HG03025 (cell line): ENCODE data around the gene TUB.
A peak's percentile ranks its signal among the peaks of the same experiment; 100 is the strongest.

Experiments used
- ATAC-seq: cut with Tn5 transposase; IDR thresholded peaks from one replicate; pipeline ENCODE4 v1.9.1; 2021; ENCODE audit warnings: mild to moderate bottlenecking, moderate library complexity; ENCODE audit not compliant: unreplicated experiment, low FRiP score

TUB gene

GRCh38 chr11:8080674-8081590 is at the start of gene TUB:
Gene TUB, plus strand, starts transcription at chr11:8081211. Its CDS starts 300 bp downstream, at chr11:8081511.
- no peak for ATAC-seq

- ATAC-seq = no peak
Measured at GRCh38 chr11:8031248-8032115, 49.5 kb upstream of the TUB start.

- ATAC-seq = no peak
Measured at GRCh38 chr11:8032122-8032521, 48.9 kb upstream of the TUB start.

- no peak for ATAC-seq
Measured at GRCh38 chr11:8032576-8033304, 48.3 kb upstream of the TUB start.

- peak; percentile 54 for ATAC-seq
Measured at GRCh38 chr11:8033305-8034105, 47.5 kb upstream of the TUB start.

GRCh38 chr11:8034106-8034585 is 46.9 kb upstream of the TUB start:
- no peak for ATAC-seq

GRCh38 chr11:8034604-8035190 is 46.3 kb upstream of the TUB start:
- no peak for ATAC-seq

- ATAC-seq = no peak
Measured at GRCh38 chr11:8035200-8035855, 45.7 kb upstream of the TUB start.

GRCh38 chr11:8036002-8036802 is 44.8 kb upstream of the TUB start:
- no peak for ATAC-seq

- ATAC-seq = no peak
Measured at GRCh38 chr11:8036986-8037385, 44.0 kb upstream of the TUB start.

- ATAC-seq = no peak
Measured at GRCh38 chr11:8038393-8038792, 42.6 kb upstream of the TUB start.

- ATAC-seq = no peak
Measured at GRCh38 chr11:8038811-8039529, 42.0 kb upstream of the TUB start.

- no peak for ATAC-seq
Measured at GRCh38 chr11:8039530-8040260, 41.3 kb upstream of the TUB start.

GRCh38 chr11:8040261-8040920 is 40.6 kb upstream of the TUB start:
- ATAC-seq = no peak

- no peak for ATAC-seq
Measured at GRCh38 chr11:8040921-8041285, 40.1 kb upstream of the TUB start.

- ATAC-seq = no peak
Measured at GRCh38 chr11:8041576-8041975, 39.4 kb upstream of the TUB start.
